ENCODE results near the gene SBF2.

SBF2 gene

DNA sequence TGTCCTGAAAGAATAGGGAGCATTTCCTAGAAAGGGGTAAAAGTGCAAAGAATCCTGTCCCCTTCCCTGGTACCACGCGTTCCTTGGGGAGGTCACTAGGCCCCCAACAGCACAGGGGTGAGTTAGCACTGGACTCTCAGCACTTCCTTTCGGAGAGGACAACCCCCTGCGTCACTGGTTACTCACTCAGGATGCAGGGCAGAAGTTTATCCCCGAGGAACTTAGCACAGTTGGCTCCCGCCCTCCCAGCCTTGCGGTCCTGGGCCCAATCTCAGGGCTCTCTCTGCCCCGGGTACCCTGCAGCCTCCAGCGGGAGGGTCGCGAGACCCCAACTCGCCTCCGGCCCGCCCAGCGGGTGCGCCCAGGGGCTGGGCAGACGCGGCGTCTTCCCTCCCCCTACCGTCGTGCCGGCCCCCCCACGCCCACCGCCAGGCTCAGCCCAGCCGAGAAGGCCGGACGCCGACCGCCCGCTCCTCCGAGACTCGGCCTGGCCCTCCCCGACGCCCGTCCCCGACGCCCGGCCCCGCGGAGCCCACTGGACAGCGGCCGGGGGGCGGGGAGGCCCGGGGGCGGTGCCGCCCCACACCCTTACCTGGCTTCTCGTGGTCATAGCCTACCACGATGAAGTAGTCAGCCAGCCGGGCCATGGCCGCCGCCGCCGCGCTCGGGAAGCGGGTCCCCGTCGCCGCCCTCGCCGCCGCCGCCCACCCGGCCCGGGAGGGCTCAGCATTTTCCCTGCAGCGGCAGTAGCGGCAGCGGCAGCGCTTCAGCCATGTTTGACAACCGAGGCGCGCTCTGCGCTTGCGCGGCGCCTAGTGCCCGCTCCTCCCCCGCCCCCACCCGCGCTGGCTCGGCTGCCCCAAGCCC is at the start of gene SBF2:
SBF2 (minus strand) TSS at position 797 of the 867 bp plus-strand sequence; CDS start at position 647, 150 bp downstream.
- DNase-seq: peak; percentile 85

DNA sequence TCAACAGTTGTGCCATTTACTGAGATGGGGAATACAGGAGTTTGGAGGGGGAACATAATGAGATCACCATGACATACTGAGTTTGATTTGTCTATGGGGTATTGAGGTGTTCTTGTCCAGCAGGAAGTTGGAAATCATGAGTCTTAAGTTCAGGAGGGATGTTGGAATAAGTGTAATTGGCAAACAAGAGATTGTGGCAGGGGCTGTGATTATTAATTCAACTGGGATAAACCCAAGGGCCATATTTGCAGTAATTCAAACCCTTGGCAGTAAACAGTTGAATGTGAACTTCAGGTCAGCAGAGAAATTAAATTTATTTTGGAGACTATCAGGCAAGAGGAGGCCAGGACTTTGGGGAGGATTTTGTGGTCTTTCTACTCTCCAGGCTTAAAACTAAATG is 44.3 kb upstream of the SBF2 start:
- DNase-seq: no peak

DNA sequence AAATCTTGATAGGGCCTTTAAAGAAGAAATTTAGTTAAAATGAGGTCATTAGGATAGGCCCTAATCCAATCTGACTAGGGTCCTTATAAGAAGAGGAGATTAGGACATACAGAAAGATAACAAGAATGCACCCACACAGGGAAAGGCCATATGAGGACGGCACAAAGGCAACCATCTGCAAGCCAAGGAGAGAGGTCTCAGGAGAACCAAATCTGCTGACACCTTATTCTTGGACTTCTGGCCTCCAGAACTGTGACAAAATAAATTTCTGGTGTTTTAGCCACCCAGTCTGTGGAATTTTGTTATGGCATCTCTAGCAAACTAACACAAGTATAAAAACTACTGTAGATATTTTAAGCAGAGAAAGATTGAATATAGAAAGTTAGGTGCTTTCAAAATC is 39.5 kb upstream of the SBF2 start:
- DNase-seq: no peak

DNA sequence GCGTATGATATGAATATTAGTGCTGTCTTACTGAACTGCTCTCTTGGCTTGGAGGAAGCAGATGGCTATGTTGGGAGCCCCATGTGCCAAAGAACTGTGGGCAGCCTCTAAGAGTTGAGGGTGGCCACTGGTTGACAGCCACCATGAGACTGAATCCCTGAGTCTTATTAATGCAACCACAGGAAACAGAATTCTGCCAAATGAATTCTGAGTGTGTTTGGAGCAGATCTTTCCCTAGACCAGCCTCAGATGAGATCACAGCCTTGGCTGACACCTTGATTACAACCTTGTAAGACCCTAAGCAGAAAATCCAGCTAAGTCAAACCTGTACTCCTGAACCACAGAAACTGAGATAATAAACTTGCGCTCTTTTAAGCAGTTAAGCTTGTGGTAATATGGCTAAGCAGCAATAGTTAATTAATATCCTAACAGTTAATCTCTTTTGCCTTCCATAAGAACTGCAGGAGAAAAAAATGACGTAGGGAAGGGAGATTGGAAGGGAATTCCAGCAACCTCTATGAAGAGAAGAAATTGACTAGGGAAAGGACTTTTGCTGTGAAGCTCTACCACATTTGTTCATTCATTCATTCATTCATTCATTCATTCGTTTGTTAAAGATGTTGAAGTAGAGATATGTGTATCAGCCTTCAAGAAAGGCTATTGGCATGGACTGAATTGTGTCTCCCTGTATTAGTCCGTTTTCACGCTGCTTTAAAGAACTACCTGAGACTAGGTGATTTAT is 37.7 kb upstream of the SBF2 start:
- no peak for DNase-seq

DNA sequence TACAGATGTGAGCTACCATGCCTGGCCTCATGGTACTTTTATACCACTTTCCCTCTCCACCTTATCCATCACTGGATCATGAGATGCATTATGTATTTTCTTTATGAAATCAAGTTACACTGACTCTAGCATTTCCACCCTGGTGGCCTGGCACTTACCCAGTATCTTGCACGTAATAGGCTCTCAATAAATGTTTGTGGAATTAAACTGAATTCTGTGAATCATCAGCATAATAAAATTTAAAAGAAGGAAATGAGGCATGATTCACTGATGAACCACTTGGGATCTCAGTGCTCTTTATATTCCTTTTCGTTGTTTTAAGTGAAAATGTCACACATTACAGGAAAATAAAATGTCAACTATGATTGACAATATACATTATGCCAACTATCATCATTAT is 35.9 kb upstream of the SBF2 start:
- no peak for DNase-seq

DNA sequence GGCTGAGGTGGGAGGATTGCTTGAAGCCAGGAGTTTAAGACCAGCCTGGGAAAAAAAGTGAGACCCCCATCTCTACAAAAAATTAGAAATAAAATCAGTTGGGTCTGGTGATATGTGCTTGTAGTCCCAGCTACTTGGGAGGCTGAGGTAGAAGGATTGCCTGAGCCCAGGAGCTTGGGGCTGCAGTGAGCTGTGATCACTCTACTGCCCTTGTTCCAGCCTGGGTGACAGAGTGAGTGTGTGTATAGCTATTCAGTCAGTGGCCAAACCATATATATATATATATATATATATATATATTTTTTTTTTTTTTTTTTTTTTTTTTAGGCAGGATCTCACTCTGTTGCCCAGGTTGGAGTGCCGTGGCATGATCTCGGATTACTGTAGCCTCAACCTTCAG is 35.3 kb upstream of the SBF2 start:
- no peak for DNase-seq

DNA sequence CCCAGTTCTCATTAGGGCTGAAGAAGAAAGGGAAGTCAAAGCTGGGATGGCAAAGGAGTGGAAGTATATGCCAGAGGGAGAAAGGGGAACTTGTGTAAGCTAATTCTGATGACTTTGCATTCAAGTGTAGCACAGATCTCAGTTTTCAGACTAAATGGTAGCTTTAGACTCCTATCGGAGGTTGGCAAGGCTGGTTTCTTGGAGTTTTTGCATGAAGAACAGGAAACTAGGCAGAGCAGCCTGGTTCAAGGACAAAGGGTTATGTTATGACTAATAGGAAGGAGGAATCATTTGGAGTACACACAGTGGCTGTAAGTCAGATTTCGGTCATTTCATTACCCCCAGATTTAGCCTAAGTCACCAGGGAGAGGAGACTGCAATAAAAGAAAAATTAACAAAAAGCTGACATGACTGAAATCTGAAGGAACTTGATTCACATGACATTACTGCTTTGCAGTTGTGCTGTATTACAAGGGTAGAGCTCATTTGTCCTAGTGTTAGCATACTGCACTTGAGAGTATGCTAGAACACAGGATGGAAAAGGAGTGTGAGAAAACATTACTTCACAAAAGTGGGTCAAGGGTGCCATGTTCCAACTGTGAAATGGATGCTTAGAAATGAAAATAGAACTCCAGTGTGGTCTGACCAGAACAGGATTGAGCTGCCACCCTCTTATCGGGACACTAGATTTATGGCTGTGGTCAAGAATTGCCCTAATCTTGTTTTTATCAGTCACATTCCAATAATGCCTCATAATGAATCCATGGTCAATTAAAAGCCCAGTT is 34.5 kb upstream of the SBF2 start:
- DNase-seq: no peak

DNA sequence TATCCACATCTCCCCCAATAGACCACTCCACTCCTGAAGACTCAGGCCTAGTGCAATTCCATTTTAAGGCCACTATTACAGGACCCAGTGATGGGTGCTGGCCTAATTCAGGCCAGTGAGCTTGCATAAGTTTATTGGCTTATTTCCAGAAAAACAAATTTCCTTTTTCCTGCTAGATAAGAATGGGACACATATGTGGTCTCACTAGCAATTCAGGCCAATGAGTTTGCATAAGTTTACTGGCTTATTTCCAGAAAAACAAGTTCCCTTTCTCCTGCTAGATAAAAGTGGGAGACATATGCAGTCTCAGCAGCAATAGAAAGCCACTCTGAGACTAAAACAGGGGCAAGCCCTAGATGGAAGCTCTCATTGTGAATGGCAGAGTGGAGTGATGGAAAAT is 33.2 kb upstream of the SBF2 start:
- no peak for DNase-seq

DNA sequence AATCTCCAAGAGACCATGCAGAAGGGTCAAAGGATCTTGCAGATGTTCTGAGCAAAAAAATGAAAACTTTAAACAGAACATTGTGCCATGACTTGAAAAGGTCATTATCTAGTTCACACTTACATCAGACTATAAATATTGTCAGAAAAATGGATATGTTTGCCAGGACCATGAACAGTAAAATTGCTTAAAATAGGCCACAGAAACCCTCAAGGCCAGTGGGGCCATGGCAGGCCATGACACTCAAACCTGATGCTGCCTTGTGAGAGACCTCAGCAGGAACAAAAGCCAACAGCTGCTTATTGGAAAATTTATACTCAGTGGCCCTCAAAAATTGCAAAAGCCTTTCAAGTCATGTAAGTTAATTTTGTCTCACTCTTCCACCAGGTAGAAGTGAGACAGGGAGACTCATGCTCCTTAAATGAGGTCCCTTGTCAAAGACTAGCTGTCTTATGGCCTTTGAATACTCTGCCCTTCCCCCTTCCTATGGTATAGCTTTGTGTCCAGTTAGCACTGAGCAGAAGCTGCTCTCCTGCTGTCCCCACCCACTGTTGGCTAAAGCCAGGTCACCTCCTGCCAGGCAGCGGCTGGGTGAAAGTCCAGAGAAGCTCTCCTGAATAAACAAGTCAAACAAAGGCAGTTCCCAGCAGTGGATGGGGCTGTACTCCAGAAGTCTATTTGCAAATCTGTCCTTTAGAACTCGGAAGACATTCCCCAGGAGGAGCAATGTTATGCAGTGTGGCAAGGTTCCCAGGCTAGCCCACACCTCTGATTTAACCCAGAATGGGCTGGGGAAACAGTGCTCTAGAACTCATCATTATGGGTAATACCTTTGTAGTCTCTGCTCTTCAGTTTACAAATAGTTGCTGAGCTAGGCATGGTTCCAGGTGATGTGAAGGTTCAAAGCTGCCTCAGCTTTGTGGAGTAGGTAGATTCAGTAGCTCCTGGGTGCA is 32.3 kb upstream of the SBF2 start:
- DNase-seq: no peak

DNA sequence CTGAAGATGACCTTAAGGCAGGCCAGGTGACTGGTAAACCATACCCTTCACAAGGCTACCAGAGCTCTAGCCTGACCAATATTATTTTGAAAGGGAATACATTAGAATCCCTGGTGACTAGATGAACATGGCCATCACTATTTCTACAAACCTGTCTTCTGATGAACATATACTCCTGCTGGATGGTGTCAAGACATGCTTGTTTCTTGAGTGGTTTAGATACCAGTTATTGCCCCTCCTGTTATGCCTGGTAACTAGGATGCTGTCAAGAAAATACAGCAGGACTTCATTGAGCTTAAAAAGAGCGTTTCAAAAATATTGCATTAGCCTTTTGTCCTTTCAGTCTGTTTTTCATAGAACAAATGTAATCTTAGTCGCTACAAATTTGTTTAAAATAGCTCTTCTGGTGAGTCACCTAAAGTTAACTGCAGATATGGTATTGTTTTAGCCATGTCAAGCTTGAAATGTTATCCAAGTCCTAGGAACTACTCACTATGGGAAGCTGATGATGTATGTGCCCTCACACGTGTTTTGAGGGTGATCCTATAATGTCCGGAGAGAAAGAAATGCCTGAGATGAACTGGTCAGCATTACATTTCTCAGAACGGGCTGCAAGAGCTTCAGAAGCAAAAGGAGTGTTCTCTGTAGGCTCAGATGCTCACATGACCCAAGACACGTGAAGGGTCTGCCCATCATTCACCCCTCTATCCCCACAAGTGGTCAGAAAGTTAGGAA is 31.4 kb upstream of the SBF2 start:
- DNase-seq: no peak

DNA sequence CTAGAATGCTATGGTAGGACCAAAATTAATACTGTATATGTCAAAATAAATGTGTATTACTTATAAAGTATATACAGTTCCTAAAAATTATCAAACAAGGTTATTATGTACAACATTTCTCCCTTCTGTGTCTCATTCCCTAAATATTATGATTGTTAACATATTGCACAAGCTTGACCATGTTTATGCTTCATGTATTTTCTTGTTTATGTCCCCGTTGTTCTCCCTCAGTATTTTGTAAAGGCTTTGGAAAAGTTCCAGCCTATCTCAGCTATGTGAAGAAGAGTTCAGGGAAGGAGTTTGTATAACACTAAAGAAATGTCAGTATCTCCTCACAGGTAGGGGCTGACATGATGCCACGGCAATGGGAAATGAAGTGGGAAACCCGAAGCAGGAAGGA is 30.5 kb upstream of the SBF2 start:
- no peak for DNase-seq

DNA sequence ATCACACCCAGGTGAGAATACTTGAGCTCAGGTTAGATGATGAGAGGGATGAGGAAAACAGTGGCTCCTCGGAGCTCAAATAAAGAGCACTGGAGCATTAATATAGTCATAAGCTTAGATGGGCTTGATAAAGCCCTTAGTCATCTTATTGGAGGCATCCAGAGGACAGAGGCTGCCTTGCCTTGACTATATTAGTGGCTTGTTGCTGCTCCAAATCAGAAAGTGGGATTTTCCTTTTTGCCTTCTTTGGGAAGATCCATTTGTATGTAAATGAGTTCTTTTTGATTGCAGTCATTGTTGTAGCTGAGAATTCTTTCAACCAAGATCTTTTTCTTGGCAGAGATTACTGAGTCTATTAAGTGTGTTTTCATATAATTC is 29.8 kb upstream of the SBF2 start:
- DNase-seq: no peak

DNA sequence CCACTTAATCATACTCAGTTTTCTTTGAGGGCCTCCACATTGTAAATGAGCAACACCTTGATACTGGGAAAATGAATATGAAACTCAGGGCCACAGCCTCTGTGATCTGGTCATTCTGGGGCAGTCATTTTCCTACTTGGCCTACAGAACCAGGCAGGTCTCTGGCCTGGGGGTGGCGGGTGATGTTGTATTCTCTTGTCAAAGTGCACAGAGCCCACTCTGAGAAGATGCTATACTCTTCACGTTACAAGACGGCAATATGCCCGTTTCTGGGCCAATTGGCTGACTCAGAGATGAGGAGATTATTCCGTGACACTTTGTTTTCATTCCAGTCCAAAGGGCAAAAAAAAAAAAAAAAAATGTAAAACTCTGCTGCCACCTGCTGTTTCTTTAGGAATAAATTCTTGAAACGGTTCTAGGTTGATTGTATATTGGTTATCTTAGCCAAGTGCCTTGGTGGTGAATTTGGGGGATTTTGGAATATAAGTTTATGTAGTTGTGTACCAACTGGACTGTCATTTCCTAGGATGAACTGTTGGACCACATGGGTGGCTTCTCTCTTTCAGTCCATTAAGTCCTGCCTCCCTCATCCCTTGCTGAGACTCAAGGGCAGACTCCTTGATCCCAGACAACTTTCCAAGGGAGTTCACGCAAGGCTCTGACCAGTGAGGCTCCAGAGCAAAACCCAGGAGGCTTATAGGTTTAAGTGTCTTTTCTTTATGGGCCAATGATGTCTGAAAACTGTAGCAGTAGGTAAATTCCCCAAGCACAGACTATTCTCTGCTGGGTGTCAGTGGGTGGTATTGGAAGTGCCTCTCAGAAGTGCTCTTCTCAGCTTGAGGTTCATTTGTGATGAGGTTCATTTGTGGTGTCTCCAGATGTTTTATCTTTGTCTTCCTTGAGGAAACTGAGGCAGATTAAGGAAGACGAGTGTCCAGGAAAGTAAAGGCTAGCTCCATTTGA is 29.1 kb upstream of the SBF2 start:
- peak; percentile 43 for DNase-seq

DNA sequence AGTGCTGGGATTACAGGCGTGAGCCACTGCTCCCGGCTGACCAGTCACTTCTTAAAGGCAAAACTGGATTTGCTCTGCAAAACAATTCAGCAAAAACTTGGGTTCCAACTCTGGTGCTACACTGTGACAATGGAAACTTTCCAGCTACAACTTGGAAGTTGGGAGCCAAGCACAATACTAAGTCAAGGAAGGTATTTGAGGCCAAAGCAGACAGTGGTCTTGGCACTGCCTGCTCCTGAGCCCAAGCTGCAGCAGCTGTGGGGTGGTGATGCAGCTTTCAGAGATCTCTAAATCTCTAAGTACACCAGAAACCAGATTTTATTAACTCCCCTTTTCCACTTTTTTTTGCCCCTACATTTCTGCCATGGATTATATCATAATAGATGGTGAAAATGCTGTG is 28.4 kb upstream of the SBF2 start:
- no peak for DNase-seq

DNA sequence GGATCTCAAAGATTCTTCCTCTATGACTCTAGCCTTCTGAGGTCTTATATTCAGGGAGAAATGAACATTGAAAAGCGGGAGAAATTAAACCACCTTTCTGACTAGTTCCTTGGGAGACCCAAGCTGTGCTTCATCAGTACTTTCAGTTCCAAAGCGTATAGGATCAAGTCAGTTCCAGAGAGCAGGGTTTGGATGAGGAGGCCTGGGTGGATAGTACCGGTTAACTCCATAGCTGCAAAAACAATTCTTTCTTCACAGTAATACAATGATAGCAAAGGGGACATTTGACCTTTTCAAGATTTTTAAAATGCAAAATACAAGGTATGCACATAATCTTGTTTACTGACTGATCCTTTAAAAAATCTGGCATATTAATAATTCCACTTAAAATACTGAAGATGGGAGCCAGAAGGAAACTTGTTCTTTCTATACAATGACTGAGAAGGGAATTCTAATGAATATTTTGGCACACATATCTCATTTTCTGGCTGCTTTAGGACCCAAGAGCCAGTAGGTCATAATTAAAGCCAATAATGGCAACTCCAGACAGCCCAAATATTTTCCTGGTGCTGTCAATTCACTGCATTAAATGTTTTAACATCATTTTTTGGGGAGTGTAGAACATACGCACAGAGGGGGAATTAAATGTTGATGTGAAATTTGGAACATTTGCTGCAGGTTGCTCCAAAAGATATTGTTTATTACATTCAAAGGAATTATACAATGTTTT is 26.9 kb upstream of the SBF2 start:
- no peak for DNase-seq

DNA sequence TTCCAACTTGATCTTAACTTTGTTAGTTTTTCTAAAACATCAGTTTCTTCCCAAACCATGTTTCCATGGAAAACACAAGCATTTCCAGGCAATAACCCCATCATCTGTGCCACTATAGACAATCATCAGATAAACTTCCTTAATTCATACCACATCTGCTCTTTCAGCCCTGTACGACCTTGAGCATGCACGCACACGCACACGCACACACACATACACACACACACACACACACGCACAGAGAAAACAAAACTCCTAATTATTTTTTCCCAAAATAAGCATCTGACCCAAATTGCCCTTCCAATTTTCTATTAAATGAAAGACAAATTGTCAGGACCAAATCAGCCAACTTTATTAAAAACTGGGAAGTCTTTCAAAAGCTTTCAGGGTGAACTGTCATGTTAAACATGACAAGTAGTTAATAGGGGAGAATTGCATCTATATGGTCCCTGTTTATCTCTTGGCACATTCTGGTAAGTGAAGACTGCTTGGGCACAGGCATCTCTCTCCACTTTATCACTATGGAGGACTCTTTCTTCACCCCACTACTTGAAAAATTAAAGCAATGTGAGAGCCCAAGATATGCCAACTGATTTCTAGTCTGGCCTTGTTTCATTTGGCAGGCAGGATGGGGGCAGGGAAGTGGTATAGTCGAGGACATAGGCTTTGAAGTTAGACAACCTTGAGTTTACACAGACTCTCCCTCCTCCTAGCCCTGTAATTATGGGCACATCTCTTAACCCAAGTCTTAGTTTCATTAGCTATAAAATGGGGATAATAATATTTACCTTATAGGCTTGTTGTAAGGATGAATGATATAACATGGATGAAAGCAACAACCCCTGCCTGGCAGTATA is 25.9 kb upstream of the SBF2 start:
- DNase-seq: no peak

DNA sequence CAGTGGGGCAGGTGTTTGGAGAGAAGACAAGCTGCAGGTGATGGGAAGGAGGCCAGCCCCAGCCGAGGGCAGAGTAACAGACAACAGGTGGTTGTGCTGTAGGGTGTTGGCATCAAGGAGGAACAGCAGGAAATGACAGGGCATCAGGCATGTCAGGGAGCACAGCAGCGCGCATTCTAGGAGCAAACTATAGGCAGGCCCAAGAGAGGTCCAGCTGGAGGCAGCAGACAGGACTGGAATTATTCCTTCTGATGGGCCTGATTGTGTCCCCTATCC is 24.4 kb upstream of the SBF2 start:
- no peak for DNase-seq

DNA sequence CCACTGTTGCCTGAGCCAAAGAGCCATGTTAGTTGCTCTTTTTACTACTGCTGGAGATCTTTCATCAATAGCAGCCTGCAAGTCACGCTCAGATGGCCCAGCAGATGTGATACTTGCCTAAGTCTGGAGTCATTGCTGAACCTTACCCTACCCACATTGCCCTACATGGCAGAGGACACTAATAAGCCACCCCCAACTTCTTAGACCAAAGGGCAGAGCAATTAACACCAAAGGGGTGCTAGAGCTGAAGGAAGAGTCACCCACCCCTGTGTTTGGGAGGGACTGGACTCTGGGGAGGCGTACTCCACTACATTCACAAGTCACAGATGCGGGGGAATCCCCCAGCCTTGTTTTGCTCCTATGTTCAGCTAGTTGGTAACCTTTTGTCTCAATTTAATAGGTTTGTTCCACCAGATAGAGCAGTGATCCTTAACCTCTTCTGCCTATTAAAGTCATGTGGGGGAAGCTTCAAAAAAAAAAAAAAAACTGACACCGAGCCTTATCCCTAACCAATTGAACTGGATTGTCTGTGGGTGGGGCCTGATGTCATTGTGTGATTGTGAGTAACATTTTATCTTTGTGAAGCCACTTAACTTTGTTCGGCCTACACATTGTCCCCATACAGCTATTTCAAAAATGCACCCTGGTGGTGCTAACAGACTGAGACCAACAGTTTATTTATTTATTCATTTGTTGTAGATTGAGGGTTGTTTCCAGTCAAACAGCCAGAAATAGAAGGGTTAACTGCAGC is 23.9 kb upstream of the SBF2 start:
- DNase-seq: no peak
